GM21825 (cell line): ENCODE data around the gene EIF4ENIF1.
A peak's percentile ranks its signal among the peaks of the same experiment; 100 is the strongest.
"Not testable (repeated sequence)": the region's sequence is repeated elsewhere in the genome, so short reads cannot be mapped to it uniquely, and the experiment has no call there.

Experiments
- ATAC-seq: cut with Tn5 transposase; IDR thresholded peaks from one replicate; pipeline ENCODE4 v1.9.1; 2021; ENCODE audit warnings: mild to moderate bottlenecking, moderate library complexity; ENCODE audit not compliant: unreplicated experiment

EIF4ENIF1 gene, protein sequence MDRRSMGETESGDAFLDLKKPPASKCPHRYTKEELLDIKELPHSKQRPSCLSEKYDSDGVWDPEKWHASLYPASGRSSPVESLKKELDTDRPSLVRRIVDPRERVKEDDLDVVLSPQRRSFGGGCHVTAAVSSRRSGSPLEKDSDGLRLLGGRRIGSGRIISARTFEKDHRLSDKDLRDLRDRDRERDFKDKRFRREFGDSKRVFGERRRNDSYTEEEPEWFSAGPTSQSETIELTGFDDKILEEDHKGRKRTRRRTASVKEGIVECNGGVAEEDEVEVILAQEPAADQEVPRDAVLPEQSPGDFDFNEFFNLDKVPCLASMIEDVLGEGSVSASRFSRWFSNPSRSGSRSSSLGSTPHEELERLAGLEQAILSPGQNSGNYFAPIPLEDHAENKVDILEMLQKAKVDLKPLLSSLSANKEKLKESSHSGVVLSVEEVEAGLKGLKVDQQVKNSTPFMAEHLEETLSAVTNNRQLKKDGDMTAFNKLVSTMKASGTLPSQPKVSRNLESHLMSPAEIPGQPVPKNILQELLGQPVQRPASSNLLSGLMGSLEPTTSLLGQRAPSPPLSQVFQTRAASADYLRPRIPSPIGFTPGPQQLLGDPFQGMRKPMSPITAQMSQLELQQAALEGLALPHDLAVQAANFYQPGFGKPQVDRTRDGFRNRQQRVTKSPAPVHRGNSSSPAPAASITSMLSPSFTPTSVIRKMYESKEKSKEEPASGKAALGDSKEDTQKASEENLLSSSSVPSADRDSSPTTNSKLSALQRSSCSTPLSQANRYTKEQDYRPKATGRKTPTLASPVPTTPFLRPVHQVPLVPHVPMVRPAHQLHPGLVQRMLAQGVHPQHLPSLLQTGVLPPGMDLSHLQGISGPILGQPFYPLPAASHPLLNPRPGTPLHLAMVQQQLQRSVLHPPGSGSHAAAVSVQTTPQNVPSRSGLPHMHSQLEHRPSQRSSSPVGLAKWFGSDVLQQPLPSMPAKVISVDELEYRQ

GRCh38 chr22:31489632-31490495 lies at the start of gene EIF4ENIF1:
EIF4ENIF1 (minus strand) TSS chr22:31489842; CDS start chr22:31488718, 1,124 bp downstream.
- ATAC-seq: peak; percentile 29

DNA sequence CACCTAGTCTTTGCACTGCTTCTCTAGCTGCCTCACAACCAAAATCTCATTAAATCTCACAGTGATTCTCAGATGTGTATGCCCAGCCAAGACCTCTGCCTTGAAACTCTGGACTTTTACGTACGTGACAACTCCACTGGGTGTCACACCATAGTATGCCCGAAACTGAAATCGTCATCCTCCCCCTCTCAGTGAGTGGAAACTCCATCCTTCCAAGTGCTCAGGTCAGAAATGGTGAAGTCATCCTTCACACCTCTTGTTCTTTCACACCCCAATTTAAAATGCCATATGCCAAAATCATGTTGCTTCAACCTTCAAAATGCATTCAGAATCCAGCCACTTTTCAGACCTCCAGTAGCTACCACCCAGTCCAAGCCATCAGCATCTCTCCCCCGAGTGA lies 49.2 kb upstream of the EIF4ENIF1 start:
- ATAC-seq: no peak

GRCh38 chr22:31537019-31537535 lies 47.4 kb upstream of the EIF4ENIF1 start:
- no peak for ATAC-seq

- ATAC-seq: no peak
These were observed 43.7 kb upstream of the EIF4ENIF1 start for GRCh38 chr22:31533374-31533773.

DNA sequence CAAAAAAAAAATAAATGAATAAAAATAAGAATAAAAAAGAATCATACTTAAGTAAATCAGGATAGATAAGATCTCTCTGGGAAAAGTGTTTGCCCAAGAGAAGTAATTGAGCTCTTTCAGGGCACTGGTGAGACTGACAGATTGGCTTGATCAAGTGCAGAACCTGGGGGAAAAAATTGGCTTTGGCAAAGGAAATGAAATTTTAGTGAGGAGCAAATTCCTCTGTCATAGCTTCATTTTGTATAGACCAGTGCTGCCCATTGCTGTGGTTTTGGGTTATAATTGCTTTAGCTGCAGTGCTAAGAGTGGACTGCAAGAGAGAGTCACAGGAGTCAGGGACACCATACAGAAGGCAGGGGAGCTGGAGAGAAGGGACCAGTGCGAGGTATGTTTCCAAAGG lies 42.4 kb upstream of the EIF4ENIF1 start:
- no peak for ATAC-seq

DNA sequence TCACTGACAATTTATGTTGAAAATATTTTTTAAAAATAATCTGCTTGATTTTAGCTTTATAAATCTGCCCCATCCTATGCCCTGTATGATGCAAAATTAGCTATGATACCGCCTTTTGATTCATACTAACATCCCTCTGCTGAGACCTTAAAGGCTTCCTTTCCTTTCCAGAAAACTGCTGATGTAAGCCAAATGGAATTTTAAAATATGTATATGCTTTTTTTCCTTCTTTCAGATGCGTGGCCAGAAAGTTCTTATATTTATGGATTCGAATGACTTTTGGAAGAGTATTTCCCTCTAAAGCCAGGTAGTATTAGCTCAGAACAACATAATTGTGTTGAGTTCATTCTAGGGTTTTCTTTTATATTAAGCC lies 41.2 kb upstream of the EIF4ENIF1 start:
- ATAC-seq: no peak

DNA sequence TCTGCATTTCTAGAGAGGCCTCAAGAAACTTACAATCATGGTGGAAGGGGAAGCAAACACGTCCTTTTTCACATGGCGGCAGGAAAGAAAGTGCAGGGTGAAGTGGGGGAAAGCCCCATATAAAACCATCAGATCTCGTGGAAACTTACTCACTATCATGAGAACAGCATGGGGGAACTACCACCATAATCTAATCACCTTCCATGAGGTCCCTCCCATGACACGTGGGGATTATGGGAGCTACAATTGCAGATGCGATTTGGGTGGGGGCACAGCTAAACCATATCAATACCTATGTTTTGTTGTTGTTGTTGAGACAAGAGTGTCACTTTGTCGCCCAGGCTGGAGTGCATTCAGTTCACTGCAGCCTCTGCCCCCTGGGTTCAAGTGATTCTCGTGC lies 36.6 kb upstream of the EIF4ENIF1 start:
- no peak for ATAC-seq

- not testable (repeated sequence) for ATAC-seq
These were observed 34.5 kb upstream of the EIF4ENIF1 start for GRCh38 chr22:31524132-31524531.

GRCh38 chr22:31520051-31520450 lies 30.4 kb upstream of the EIF4ENIF1 start:
- no peak for ATAC-seq

GRCh38 chr22:31509061-31509762 lies 19.6 kb upstream of the EIF4ENIF1 start:
- ATAC-seq: no peak

DNA sequence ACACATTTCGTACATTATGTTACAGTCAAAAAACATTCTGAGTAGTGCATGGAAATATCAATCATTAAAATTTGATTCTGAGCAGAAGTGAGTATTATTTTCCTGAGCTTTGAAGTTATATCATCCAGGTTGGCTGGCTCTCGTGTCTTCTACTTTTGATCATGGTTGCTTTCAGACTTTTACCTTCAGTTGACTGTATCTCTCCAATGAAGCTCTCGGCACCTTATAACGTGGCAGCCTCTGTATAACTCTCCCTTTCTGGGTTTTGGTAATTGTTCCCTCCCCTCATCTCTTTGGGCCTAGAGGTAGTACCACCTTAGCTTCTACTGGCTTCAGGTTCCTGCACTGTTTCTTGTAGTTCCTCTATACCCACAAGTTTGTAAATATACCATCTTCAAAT lies 18.9 kb upstream of the EIF4ENIF1 start:
- ATAC-seq: no peak

GRCh38 chr22:31507517-31507916 lies 17.9 kb upstream of the EIF4ENIF1 start:
- not testable (repeated sequence) for ATAC-seq

DNA sequence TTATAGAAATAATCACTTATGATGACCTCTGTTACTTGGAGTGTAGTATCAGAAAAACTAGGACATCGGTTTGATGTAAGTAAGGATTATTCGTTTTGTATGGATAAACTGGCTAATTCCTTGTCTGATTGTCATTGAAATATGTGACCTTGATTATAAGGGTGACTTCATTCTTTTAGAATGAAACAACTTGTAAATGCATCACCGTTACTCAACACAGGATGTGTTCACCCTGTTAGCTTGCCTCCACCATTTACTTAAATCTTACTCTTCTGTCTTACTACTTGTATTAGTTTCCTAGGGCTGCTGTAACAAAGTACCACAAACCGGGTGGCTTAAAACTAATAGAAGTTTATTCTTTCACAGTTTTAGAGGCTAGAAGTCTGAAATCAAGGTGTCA lies 14.6 kb upstream of the EIF4ENIF1 start:
- no peak for ATAC-seq

DNA sequence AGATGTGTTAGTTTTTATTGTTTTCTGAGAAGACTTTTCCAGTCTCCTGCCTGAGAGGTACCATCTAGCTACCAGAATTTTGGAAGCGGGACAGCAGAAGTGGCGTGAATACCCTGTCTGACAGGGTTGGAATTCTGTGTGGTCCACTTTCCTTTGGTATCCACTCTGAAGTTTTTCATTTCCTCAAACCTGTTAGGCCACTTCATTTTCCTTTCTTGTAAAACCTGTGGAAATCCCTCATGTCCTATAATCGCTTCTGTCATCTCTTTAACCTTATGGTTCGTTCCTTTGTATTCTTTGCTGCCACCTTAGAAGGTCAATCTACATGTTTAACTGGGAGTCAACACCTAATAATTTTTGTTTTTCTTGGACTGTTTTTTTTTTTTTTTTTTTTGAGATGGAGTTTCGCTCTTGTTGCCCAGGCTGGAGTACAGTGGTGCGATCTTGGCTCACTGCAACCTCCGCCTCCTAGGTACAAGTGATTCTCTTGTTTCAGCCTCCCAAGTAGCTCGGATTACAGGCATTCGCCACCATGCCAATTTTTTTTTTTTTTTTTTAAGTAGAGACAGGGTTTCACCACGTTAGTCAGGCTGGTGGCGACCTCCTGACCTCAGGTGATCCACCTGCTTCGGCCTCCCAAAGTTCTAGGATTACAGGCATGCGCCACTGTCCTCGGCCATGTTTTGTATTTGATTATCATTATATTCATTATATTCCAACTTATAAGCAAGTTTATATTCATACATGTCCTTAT lies 13.7 kb upstream of the EIF4ENIF1 start:
- ATAC-seq: no peak

- no peak for ATAC-seq
These were observed 12.1 kb upstream of the EIF4ENIF1 start for GRCh38 chr22:31501738-31502137.

DNA sequence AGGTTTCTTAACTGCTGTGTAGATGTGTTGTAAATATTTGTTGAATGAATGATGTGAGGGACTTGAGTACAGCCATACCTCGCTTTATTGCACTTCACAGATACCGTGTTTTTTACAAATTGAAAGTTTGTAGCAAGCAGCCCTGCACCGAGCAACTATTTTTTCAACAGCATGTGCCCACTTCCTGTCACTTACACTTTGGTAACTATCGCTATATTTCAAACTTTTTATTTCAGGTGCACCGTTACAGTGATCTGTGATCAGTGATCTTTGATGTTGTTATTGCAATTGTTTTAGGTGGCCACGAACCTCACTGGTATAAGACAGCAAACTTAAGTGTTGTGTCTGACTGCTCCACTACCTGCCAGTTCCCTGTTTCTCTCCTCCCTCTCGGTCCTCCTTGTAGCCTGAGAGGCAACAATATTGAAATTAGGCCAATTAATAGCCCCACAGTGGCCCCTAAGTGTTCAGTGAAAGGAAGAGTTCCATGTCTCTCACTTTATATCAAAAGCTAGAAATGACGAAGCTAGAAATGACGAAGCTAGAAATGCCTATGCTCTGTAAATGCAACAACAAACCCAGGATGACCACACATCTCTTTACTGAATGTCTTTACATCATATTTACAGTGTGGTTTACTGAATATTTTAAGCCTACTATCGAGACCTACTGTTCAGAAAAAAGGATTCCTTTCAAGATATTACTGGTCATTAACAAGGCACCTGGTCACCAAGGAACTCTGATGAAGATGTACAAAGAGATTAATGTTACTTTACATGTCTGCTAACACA lies 7.7 kb upstream of the EIF4ENIF1 start:
- no peak for ATAC-seq

DNA sequence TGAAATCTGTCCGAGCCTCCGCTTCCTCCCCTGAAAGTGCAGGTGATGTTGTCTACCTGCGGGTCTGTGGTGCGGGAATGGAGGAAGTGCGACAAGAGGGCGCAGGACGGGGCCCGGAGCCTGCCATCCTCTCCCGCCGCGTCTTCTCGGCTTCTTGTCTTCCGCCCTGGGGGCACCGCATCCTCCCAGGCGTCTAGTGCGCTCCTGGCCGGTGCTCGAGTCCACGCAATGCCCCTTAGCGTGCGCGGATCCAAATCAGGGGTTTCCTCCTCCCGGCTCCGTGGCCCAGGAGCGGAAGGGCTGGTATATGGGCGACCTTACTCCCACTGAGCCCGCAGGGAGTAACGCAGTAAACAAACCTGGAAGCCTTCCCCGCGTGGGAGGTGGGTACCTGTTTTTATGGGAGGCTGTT lies 7.1 kb upstream of the EIF4ENIF1 start:
- peak; percentile 4 for ATAC-seq

DNA sequence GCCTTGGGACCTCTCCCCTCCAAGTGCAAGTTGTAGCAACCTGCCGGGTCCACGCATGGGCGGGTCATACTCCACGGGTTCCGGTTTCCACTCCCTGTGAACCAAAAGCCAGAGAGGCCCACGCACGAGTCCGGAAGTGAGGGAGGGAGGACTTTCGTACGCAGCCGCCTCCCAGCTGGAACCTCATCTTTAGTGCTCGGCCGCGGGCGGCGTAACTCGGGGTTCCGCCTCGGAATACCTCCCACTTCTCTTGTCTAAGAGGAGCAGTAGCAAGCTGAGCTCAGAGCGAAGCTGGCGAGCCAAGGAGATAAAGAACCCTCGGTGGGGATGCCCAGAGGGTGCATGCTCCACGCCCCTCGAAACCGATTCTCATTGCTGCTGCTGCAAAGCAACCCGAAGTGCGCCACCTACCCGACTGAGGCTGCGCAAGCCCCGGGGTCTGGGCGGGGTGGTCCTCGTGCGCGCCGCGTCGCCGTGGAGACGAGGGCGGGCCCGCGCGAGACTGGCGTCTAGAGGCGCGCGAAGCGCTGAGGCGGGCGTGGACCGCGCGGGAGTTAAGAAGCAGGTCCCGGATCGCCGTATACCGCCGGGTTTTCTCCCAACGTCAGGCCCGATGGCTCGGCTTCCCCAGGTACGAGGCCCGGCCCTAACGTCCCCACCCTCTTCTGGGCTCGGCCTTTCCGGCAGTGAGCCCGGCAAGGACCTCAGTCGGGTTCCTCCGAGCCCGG lies 6.5 kb upstream of the EIF4ENIF1 start, which contains the start of gene SFI1:
SFI1 (plus strand) TSS at position 530 of the 728 bp plus-strand sequence. CDS start 11,749 bp downstream, outside the sequence.
- ATAC-seq: peak; percentile 65
